ENCODE measurements around the gene AKAP12. TPM values are rescaled to one million over a fixed set of nuclear protein-coding genes. Genes with fewer than 3 reads are reported as not detected.

AKAP12 gene
- total RNA-seq, 1 donor from 2014 or later, result 10.6 TPM

- Mint-ChIP-seq H3K9me3 (ENCODE audit: low read depth) (no peaks in the 10 kb centered on the region), H3K4me3 (ENCODE audit: low read depth) (no peak overlapping the region), H3K27ac (no peak overlapping the region), H3K4me1 (ENCODE audit: low read depth) (no peaks in the 10 kb centered on the region), H3K27me3 (no peaks in the 10 kb centered on the region), H3K36me3 (ENCODE audit: insufficient read depth) (peaks cover 2% of the 10 kb centered on the region)
- no peak for DNase-seq (ENCODE audit: low spot score, unreplicated experiment)
- TF ChIP-seq, protein P1, sequence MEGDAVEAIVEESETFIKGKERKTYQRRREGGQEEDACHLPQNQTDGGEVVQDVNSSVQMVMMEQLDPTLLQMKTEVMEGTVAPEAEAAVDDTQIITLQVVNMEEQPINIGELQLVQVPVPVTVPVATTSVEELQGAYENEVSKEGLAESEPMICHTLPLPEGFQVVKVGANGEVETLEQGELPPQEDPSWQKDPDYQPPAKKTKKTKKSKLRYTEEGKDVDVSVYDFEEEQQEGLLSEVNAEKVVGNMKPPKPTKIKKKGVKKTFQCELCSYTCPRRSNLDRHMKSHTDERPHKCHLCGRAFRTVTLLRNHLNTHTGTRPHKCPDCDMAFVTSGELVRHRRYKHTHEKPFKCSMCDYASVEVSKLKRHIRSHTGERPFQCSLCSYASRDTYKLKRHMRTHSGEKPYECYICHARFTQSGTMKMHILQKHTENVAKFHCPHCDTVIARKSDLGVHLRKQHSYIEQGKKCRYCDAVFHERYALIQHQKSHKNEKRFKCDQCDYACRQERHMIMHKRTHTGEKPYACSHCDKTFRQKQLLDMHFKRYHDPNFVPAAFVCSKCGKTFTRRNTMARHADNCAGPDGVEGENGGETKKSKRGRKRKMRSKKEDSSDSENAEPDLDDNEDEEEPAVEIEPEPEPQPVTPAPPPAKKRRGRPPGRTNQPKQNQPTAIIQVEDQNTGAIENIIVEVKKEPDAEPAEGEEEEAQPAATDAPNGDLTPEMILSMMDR (IDR thresholded peaks at IDR 0.05; ENCODE audit: unreplicated experiment), result no peak
Observed at GRCh38 chr6:151358475-151358874, 118.7 kb downstream of the AKAP12 start.

DNA sequence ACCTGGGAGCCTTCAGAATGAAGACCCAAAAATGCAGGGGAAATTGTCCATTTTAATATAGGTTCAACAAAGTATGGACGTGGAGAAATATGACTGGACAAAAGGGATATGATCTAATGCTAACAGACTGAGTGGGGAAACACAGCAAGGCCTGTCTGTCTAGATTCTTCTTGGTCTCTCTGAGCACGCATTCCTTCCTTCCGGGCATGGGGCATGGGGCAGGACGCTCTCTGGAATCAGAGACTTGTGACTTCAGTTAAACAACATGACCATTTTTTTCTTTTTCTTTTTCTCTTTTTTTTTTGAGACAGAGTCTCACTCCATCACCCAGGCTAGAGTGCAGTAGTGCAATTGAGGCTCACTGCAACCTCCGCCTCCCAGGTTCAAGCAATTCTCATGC lies 119.7 kb downstream of the AKAP12 start:
- H3K36me3 Mint-ChIP-seq (ENCODE audit: insufficient read depth), result peaks cover 6% of the 10 kb centered on the region
- TF ChIP-seq, protein P1 (IDR thresholded peaks at IDR 0.05; ENCODE audit: unreplicated experiment), result no peak
- DNase-seq (ENCODE audit: low spot score, unreplicated experiment), result no peak
- no peaks in the 10 kb centered on the region for H3K9me3 Mint-ChIP-seq (ENCODE audit: low read depth)
- no peaks in the 10 kb centered on the region for H3K27me3 Mint-ChIP-seq
- H3K4me1 Mint-ChIP-seq (ENCODE audit: low read depth), result no peaks in the 10 kb centered on the region
- no peak overlapping the region for H3K27ac Mint-ChIP-seq
- H3K4me3 Mint-ChIP-seq (ENCODE audit: low read depth), result no peak overlapping the region

DNA sequence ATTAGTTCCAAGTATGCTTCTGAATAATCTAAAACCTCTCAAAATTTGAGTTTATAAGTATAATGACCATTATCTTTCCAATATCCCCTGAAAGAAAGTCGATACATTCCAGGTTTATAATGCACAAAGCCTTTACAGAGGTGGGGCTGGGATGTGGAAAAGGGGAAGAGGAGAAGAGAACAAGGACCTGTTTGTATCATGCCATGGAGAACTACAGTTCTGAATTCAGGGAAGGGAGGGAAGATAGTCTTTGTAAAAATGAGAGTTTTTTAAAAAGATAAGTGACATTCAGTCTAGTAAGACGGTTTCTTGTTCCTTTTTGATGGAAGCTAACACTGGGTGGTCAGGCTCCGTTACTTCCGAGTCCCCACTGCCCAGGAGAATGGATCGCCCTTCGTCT lies 125.5 kb downstream of the AKAP12 start:
- Mint-ChIP-seq H3K36me3 (ENCODE audit: insufficient read depth) (peaks cover 18% of the 10 kb centered on the region), H3K4me3 (ENCODE audit: low read depth) (no peak overlapping the region), H3K4me1 (ENCODE audit: low read depth) (no peaks in the 10 kb centered on the region), H3K27ac (no peak overlapping the region), H3K9me3 (ENCODE audit: low read depth) (no peaks in the 10 kb centered on the region), H3K27me3 (no peaks in the 10 kb centered on the region)
- DNase-seq (ENCODE audit: low spot score, unreplicated experiment), result no peak
- TF ChIP-seq, protein P1 (IDR thresholded peaks at IDR 0.05; ENCODE audit: unreplicated experiment), result no peak

- no peaks in the 10 kb centered on the region for H3K27me3 Mint-ChIP-seq
- H3K4me3 Mint-ChIP-seq (ENCODE audit: low read depth), result no peak overlapping the region
- H3K36me3 Mint-ChIP-seq (ENCODE audit: insufficient read depth), result peaks cover 24% of the 10 kb centered on the region
- DNase-seq (ENCODE audit: low spot score, unreplicated experiment), result no peak
- H3K4me1 Mint-ChIP-seq (ENCODE audit: low read depth), result peaks cover 3% of the 10 kb centered on the region
- TF ChIP-seq, protein P1 (IDR thresholded peaks at IDR 0.05; ENCODE audit: unreplicated experiment), result peak; percentile 14
- no peak overlapping the region for H3K27ac Mint-ChIP-seq
- no peaks in the 10 kb centered on the region for H3K9me3 Mint-ChIP-seq (ENCODE audit: low read depth)
Observed at GRCh38 chr6:151370509-151371078, 130.8 kb downstream of the AKAP12 start.

- TF ChIP-seq, protein P1 (IDR thresholded peaks at IDR 0.05; ENCODE audit: unreplicated experiment), result no peak
- DNase-seq (ENCODE audit: low spot score, unreplicated experiment), result no peak
- no peak overlapping the region for H3K27ac Mint-ChIP-seq
- H3K4me1 Mint-ChIP-seq (ENCODE audit: low read depth), result peaks cover 3% of the 10 kb centered on the region
- peaks cover 17% of the 10 kb centered on the region for H3K36me3 Mint-ChIP-seq (ENCODE audit: insufficient read depth)
- H3K9me3 Mint-ChIP-seq (ENCODE audit: low read depth), result peaks cover 4% of the 10 kb centered on the region
- H3K27me3 Mint-ChIP-seq, result no peaks in the 10 kb centered on the region
- no peak overlapping the region for H3K4me3 Mint-ChIP-seq (ENCODE audit: low read depth)
Observed at GRCh38 chr6:151372164-151372563, 132.4 kb downstream of the AKAP12 start.
